HUES48 (cell line): ENCODE data around the gene HSFX2.
"Not testable (repeated sequence)": the region's sequence is repeated elsewhere in the genome, so short reads cannot be mapped to it uniquely, and the experiment has no call there.

Source experiments
- H3K27ac ChIP-seq: one replicate; pipeline ENCODE4 v1.7.0; 2013; ENCODE audit warnings: low read depth, low read length, inconsistent platforms
- H3K27me3 ChIP-seq: 2 replicates; pipeline ENCODE4 v1.6.1; 2013; ENCODE audit warnings: mild to moderate bottlenecking, low read length; ENCODE audit not compliant: control insufficient read depth, insufficient read depth
- H3K36me3 ChIP-seq: 2 replicates; pipeline ENCODE4 v1.6.1; 2013; ENCODE audit warnings: low read length; ENCODE audit not compliant: control insufficient read depth, insufficient read depth
- H3K4me1 ChIP-seq: 2 replicates; pipeline ENCODE4 v1.6.1; 2013; ENCODE audit warnings: mild to moderate bottlenecking, low read length; ENCODE audit not compliant: control insufficient read depth, insufficient read depth
- H3K4me3 ChIP-seq: 2 replicates; pipeline ENCODE4 v1.5.1; 2013; ENCODE audit warnings: mild to moderate bottlenecking, low read depth, low read length
- H3K9ac ChIP-seq: 2 replicates; pipeline ENCODE4 v1.6.1; 2013; ENCODE audit warnings: mild to moderate bottlenecking, low read depth, low read length, moderate library complexity
- H3K9me3 ChIP-seq: 2 replicates; pipeline ENCODE4 v1.6.1; 2013; ENCODE audit warnings: low read length; ENCODE audit not compliant: control insufficient read depth, insufficient read depth

Gene HSFX2

DNA sequence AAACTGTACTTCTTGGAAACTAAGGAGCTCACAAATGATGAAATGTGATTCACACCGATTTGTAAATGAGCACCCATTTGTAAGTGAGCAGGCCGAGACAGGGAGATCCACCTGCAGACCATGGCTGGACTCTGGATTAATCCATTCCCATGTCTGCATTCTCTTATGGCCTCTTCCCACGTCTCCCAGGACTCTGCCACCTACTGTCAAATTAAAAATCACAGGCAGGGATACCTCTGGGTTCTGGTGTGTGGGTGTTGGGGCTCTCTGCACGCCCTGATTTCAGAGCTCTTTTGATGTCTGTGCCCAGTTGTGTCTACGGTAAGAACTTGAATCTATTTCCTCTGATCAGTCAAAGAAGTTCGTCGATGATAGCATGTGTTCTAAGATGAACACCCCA is 4.1 kb downstream of the HSFX2 start:
- not testable (repeated sequence) for H3K27me3 ChIP-seq, H3K4me3 ChIP-seq, H3K9me3 ChIP-seq, H3K4me1 ChIP-seq, H3K27ac ChIP-seq, H3K9ac ChIP-seq, H3K36me3 ChIP-seq

DNA sequence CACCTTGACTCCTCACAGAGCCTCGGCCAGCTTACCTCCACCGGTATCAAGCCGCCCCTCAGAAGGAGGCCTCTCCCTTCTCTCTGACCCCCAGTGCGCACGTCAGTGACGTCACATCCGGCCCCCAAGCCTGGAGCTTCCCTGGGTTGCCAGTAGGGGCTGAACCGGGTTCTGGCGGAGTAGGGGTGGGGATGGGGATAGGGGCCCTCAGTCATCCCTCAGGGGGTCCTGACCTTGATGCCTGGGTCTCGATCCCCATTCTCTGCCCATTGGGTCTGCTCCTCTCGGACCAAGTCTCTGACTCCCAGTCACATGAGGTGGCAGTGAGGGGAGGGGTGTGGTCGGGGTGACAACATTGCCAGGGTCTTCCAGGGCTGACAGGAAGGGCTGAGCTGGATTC is 7.8 kb downstream of the HSFX2 start, which contains the start of gene MAGEA9B:
MAGEA9B (minus strand) TSS at position 101 of the 400 bp plus-strand sequence. CDS start 4,280 bp downstream, outside the sequence.
- not testable (repeated sequence) for H3K4me1 ChIP-seq, H3K9ac ChIP-seq, H3K9me3 ChIP-seq, H3K27ac ChIP-seq, H3K27me3 ChIP-seq, H3K4me3 ChIP-seq, H3K36me3 ChIP-seq

GRCh38 chrX:149585631-149586030 is 9.5 kb downstream of the HSFX2 start:
- not testable (repeated sequence) for H3K36me3 ChIP-seq, H3K4me3 ChIP-seq, H3K9ac ChIP-seq, H3K27ac ChIP-seq, H3K4me1 ChIP-seq, H3K9me3 ChIP-seq, H3K27me3 ChIP-seq

DNA sequence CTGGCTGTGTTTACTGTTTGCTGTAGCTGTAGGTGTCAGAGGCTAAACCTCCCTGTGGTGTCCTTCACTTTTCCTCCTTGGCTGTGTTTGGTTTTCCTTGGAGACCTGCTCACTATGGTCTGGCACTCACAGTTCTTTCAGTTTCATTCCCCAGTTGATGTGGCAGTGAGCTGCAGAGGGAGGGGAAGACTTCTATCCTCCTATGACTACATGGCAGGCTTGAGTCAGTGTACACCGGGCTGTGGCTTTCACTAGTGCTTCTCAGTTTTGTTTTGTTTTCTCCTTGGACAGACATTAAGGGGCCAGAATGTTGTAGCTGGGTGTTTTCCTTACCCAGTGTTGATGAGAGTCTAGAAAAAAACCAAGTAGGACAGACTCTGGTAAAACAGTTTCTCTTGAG is 21.7 kb downstream of the HSFX2 start:
- H3K4me1 ChIP-seq, H3K9me3 ChIP-seq, H3K36me3 ChIP-seq, H3K27me3 ChIP-seq, H3K4me3 ChIP-seq, H3K27ac ChIP-seq, H3K9ac ChIP-seq: not testable (repeated sequence)

DNA sequence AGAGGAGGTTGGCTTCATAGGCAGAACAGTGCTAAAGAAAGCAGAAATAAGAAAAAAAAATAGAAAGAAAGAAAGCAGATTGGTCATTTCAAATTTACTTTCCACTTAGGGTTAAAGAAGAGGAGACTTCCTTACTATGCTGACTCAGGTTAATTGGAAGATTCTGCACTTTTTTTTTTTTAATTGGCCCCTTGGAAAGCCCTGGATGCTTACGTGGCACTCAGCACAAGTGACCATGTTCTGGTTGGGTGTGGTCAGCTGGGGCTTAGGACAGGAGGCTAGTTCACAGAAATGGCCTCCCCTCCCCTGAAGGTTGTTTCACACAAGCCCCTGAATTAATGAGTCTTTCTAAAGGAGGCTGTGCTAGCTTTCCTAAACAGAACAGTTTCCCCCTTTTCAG is 22.4 kb downstream of the HSFX2 start:
- Histone ChIP-seq H3K4me3 (no peak overlapping the region), H3K9ac (no peak overlapping the region), H3K4me1 (0 out of 2 replicates have a peak, but pooled peaks cover 5% of the 10 kb centered on the region), H3K9me3 (peaks cover 7% of the 10 kb centered on the region; the same call in 1 of the 2 replicates), H3K36me3 (no peaks in the 10 kb centered on the region), H3K27me3 (no peaks in the 10 kb centered on the region), H3K27ac (no peak overlapping the region)

GRCh38 chrX:149571770-149572169 is 23.3 kb downstream of the HSFX2 start:
- Histone ChIP-seq H3K27ac (no peak overlapping the region), H3K4me3 (no peak overlapping the region), H3K27me3 (no peaks in the 10 kb centered on the region), H3K9me3 (peaks cover 7% of the 10 kb centered on the region; the same call in 1 of the 2 replicates), H3K9ac (no peak overlapping the region), H3K36me3 (no peaks in the 10 kb centered on the region), H3K4me1 (0 out of 2 replicates have a peak, but pooled peaks cover 5% of the 10 kb centered on the region)

- no peak overlapping the region for H3K9ac ChIP-seq
- H3K27me3 ChIP-seq = no peaks in the 10 kb centered on the region
- H3K4me3 ChIP-seq = no peak overlapping the region
- H3K4me1 ChIP-seq = 0 out of 2 replicates have a peak, but pooled peaks cover 5% of the 10 kb centered on the region
- H3K27ac ChIP-seq = no peak overlapping the region
- no peaks in the 10 kb centered on the region for H3K36me3 ChIP-seq
- H3K9me3 ChIP-seq = peaks cover 7% of the 10 kb centered on the region; the same call in 1 of the 2 replicates
These were observed 24.4 kb downstream of the HSFX2 start for GRCh38 chrX:149570668-149571067.

GRCh38 chrX:149569770-149570169 is 25.3 kb downstream of the HSFX2 start:
- Histone ChIP-seq H3K27ac (no peak overlapping the region), H3K27me3 (no peaks in the 10 kb centered on the region), H3K4me3 (no peak overlapping the region), H3K4me1 (0 out of 2 replicates have a peak, but pooled peaks cover 5% of the 10 kb centered on the region), H3K9ac (no peak overlapping the region), H3K9me3 (peaks cover 7% of the 10 kb centered on the region; the same call in 1 of the 2 replicates), H3K36me3 (no peaks in the 10 kb centered on the region)

DNA sequence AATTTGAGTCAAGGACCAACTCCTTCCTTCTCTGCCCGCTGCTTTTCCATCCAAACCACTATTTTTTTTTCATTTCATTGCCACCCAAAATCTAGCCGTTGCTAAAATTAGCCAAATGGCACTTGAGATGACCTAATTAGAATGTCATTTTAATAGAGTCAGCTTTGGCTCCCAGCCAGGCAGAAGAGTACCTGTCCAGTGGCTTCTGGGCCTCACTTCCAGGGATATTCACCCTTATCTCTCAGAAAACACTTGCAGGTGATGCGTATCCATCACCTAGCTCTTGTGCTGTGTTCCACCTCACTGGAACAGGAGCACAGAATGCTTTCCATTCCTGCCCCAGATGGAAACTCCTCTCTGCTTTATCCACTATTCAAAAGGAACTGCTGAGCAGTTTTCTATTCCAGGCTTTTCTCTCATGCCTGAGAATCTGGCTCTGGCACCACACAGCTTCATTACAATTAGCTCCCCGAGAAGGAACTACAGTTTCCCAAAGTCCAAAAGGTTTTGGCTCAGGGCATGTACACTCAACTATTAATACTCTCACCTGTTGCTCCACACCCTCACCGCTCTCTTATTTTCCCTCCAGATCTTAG is 26.3 kb downstream of the HSFX2 start:
- H3K27ac ChIP-seq = no peak overlapping the region
- no peaks in the 10 kb centered on the region for H3K27me3 ChIP-seq
- H3K4me1 ChIP-seq = 0 out of 2 replicates have a peak, but pooled peaks cover 5% of the 10 kb centered on the region
- H3K4me3 ChIP-seq = no peak overlapping the region
- H3K9me3 ChIP-seq = peaks cover 8% of the 10 kb centered on the region; the same call in 1 of the 2 replicates
- no peaks in the 10 kb centered on the region for H3K36me3 ChIP-seq
- no peak overlapping the region for H3K9ac ChIP-seq

DNA sequence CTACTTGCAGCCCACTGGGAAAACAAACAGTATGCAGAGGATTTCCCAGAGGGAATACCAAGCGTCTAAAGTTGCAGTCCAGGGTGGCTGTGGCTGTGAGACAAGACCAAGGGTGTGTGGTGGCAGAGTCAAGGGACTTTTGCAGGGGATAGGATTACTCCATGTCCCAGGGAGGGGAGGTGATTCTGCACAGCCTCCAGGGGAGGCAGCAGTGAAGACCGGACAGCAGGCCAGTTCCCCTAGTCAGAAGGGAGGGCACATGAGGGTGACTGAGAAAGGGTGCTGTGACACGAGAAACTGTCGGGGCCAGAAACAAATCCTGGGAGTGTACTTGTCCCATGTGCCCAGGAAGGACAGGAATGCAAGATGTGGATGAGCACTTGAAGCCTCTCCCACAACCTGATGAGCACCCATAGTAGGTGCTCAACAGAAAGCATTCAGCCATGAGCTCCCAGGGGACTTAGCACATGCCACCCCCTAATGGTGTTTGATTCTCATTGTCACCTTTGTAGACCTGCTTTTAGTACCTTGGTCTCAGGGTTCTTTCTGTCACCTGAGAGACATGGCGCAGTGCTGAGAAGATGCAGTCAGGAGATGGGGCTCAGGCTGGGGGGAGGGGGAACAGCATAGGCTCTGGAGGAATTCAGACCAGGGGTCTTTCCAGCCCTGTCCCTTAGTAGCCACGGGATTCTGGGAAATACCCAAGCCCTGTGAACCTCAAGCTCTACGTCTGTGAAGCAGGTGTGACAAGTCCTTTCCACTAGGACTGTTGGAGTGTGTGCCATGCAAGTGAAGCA is 27.3 kb downstream of the HSFX2 start:
- Histone ChIP-seq H3K9me3 (peaks cover 17% of the 10 kb centered on the region), H3K36me3 (no peaks in the 10 kb centered on the region), H3K4me1 (0 out of 2 replicates have a peak, but pooled peaks cover 5% of the 10 kb centered on the region), H3K27ac (no peak overlapping the region), H3K9ac (no peak overlapping the region), H3K27me3 (no peaks in the 10 kb centered on the region), H3K4me3 (no peak overlapping the region)

DNA sequence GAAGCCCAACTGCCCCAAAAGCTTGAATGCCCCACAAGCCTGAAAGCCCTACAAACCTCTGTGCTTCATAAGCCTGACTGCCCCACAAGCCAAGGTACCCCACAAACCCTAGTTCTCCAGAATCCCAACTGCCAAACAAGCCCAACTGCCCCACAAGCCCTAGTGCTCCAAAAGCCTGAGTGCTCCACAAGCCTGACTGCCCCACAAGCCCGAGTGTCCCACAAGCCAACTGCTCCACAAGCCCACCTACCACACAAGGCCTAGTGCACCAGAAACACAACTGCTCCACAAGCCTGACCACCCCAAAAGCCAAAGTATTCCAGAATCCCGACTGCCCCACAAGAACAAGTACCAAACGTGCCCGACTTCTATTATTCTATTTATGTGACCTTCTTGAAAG is 31.8 kb downstream of the HSFX2 start:
- Histone ChIP-seq H3K9me3 (peaks cover 13% of the 10 kb centered on the region), H3K27me3 (no peaks in the 10 kb centered on the region), H3K9ac (no peak overlapping the region), H3K27ac (peak overlapping the region; percentile 73), H3K4me3 (no peak overlapping the region), H3K36me3 (no peaks in the 10 kb centered on the region), H3K4me1 (no peaks in the 10 kb centered on the region)
